GM18505 (cell line): Measurements from ENCODE around the gene ADAR.

Experiments
- ATAC-seq: cut with Tn5 transposase; IDR thresholded peaks from one replicate; pipeline ENCODE4 v1.9.1; 2021; ENCODE audit not compliant: unreplicated experiment
- POLR2A ChIP-seq: IDR thresholded peaks from 4 replicates; pipeline ENCODE4 v1.6.1; 2011; ENCODE audit warnings: borderline replicate concordance; ENCODE audit not compliant: insufficient read depth, insufficient read length; ENCODE audit errors: extremely low read depth

Gene ADAR

DNA sequence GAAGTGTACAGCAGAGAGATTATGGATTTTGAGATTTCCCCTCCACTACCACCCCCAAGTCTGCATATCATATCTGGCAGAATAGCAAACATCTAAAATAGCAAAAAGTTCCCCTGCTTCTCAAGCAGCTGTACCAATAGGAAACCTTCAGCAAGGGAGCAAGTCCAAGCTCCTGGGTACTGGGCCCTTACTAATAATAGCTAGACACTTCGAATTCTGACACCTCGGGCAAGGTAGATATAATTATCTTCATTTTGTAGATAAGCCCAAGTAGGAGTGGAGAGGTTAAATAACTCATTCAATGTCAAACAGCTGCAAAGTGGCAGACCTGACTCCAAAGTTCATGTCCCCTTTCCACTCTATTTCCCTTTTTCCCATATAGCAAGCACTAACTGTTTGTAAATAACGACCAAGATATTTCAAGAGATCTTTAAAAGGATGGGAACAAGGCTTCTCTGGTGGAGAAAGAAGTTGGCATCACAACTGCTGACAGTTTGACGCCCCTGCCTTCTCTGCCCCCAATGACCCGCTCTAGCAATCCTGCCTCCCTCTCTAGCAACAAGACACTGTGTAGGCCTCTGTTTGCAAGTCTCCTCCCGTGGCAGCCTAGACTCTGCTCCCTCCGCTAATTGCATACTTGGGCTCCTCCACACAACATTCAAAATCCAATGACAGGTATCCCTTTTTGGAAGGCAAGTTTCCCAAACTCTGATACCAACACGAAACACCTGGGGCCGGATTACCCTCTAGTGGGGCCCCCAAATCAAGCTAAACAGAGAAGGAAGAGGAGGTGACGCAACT lies 18.7 kb upstream of the ADAR start:
- ATAC-seq, result no peak
- TF ChIP-seq POLR2A, result no peak

DNA sequence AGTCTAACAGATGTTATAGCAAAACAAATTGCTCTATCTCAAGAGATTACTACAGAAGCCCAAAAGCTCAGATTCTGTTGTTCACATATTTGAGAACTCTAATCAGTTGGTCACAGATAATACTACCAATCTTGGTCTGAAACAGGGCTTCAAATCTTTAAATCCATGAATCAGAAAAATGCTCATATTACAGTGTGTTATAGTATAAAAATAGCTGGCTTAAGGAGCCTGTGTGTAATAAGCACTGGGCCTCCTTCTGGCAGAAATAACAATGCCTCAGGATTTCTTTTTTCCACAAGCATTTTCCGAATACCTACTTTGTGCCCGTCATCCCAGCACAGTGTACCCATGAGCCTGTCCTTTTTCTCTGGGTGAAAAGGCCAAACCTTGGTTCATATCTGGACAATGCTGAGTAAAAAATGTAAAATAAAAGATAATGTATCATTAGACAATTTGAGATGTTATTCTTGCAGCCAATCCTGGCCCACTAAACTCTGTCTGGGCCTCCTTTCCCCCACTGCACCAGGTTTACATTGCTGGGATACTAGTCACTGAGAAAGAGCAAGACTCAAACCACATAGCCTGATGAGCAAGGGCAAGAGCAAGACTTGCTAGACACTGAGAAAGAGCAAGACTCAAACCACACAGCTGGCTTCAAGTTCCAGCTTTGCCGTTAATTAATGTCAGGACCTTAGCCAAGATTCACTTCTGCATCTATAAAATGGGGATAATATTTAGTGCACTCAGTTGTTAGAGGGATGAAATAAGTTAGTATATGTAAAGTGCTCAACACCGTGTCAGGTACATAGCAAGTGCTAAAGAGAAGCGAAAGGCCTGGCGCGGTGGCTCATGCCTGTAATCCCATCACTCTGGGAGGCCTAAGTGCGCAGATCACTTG lies 17.0 kb upstream of the ADAR start:
- ATAC-seq, result no peak
- TF ChIP-seq POLR2A, result no peak

DNA sequence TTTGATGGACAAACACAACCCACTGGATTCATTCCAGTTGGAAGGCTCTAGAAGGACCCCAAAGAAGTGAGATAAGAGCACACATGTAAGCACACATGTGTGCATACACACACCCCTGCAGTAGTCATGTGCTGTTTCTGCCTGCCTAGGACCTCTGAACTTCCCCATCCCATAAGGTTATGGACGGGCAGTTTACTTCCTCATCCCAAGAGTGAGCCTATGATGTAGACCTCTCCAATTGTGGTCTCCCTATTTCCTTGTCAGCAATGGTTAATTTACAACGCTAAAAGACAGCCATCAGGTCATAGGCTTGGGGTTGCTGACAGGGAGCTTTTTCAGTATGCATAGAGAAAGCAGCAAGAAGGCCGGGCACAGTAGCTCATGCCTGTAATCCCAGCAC lies 15.4 kb upstream of the ADAR start:
- ATAC-seq, result no peak
- TF ChIP-seq POLR2A, result no peak

DNA sequence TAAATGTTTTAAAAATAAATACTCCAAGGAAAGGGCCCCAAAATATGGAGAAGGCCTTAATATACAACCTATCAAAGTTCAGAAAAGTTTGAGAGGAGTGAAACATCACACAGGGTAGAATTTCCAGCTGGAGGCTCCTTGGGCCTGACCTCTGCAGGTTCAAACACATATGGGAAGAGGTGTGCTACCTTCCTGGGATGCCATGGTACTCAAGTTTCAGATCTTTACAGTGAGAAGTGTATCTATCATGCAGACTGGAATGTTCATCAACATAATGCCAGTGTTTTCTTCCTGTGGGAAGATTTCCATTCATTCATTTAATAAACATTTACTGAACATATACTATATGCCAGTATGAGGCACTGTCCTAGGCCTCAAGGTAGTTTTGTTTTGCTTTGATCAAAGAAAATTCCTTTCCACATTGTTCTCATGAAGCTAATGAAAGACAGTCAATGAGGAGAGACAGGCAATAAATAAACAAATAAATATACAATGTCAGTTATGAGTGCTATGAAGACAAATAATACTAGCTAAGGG lies 14.6 kb upstream of the ADAR start:
- ATAC-seq, result no peak

DNA sequence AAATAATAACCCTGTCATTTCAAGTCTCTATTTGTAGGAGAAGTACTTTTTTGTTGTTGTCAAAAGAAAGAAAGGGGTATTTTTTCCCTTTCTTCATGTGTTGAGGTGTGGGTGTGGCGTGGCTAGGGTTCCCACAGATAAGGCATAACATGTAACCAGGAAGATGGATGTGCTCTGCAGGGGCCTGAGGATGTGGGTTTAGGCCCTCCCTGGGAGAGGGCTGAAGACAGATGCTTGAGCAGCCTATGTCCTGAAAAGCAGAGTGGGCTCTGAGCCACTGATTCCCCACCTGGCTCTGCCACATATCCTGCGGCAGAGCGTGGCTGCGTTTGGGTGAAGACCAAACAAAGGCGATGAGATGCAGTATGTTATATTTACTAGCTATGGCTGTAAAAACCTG lies 13.9 kb upstream of the ADAR start:
- no peak for ATAC-seq
- TF ChIP-seq POLR2A, result no peak

More for the DNA sequence above, 14.6 kb upstream of the ADAR start:
- TF ChIP-seq POLR2A, result no peak

DNA sequence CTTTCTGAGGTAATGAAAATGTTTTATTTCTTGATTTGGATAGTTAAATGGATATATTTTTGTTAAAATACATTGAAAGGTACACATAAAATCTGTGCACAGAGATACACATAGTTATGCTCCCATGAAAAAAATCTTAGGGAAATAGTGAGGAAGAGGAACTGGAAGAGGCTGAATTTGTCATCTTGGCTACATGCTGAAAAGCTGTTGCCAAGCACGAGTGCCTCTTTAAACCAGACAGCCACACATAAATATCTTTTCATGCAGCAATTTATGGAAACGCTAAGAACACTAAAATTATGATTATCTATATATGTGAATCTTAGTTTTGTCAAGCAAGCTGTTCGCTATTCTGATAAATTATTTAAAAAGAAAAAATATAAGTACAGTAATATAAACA lies 12.8 kb upstream of the ADAR start:
- ATAC-seq, result no peak
- TF ChIP-seq POLR2A, result no peak

DNA sequence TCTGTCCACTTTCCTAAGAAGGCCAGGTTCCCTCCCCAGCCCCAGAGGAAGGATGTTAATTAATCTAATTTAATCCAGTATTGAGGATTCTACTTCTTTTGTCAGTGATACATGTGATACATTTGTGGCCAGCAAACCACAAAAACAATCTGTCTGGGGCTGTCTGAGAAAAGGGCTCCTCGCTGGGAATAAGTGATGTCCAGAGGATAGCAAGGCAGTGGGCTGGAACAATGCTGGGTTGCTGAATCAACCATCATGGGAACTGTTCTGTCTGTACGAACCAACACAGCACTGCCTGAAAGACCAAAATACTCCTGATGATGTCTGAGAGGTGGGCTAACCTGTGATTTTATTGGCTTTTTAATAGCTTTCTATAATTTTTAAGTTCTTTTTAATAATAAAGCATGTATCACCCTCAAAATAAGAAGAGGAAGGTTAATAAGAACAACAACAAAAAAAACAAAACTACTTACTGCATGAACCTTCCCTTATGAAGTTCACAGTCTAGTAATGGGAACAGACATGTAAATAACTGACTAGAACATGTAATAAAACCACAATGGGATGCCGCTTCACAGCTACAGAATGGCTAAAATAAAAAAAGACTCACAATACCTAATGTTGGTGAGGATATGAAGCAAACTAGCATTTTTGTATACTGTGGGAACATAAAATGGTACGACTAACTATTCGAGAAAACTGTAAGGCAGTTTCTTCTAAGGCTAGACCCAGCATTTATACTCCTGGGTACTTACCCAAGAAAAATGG lies 11.4 kb upstream of the ADAR start:
- no peak for TF ChIP-seq POLR2A
- ATAC-seq, result no peak

DNA sequence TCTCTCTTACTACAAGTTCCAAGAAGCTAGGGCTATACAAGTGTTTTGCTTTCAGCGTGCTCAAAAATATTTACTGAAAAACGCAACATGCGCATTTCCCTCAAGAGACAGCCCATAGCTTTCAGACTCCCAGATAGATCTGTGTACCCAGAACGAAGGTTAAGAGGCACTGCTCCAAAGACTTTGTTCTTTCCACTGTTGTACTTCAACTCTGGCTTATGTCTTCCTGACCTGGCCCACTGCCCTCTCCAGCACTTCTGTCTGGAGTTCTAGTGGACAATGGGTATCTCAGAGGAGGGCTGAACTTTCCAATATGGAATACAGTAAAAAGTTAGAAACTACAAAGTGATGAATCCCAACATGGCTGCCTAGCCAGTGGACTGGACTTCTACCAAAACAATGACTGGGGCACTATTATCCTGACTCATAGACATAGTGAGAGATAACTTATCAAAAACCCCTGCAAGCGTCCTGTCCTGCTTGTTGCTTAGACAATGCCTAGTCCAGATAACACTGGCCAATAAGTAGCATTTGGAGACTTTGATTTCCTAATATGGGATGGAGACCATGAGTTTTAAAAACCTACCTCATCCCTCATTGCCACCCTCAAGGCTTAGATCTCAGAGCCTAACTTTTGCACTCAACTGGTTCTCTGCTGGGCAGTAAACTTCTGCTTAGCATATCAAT lies 8.8 kb upstream of the ADAR start:
- no peak for TF ChIP-seq POLR2A
- ATAC-seq, result no peak

DNA sequence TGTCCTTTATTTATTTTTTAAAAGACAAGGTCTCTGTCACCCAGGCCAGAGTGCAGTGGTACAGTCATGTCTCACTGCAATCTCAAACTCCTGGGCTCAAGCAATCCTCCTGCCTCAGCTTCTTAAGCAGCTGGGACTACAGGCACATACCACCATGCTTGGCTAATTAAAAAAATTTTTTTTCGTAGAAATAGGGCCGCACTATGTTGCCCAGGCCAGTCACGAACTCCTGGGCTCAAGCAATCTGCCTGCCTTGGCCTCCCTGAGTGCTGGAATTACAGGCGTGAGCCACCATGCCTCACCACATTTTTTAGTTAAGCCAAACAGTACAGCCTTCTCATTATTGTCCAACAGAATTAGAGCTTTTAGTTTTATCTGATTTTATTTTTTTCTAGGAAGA lies 7.4 kb upstream of the ADAR start:
- no peak for ATAC-seq
- TF ChIP-seq POLR2A, result no peak

DNA sequence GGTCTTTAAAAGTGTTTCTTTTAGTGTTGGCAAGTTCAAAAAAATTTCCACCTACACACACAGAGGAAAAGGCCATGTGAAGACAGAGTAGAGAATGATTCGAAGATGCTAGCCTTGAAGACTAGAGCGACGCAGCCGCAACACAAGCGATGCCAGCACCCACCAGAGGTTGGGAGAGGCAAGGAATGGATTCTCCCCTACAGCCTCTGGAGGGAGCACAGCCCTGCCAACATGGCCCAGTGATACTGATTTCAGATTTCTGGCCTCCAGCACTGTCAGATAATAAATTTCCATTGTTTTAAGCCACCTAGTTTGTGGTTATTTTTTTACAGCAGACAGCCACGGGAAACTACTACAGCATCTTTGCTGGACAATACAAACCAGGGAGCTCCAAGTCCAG lies 6.9 kb upstream of the ADAR start:
- no peak for TF ChIP-seq POLR2A
- ATAC-seq, result no peak

DNA sequence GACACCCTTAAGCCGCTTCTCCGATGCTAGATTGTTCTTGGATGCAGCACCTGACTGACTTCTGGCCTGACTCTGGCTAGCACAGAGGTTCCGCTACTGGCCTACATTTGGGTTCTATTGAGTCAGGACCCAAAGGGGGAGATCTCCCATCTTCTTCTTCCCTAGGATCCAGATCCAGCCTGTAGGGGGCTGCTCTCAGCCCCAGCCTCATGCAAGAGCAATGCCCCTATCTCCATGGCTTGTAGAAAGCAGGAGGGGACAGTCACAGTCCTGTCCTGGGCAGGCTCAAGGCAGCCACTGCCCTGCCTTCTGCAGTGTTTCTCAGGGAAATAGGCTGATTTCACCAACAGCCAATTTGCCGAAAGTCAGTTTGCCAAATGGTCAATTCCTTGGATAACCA lies 6.3 kb upstream of the ADAR start:
- TF ChIP-seq POLR2A, result no peak

DNA sequence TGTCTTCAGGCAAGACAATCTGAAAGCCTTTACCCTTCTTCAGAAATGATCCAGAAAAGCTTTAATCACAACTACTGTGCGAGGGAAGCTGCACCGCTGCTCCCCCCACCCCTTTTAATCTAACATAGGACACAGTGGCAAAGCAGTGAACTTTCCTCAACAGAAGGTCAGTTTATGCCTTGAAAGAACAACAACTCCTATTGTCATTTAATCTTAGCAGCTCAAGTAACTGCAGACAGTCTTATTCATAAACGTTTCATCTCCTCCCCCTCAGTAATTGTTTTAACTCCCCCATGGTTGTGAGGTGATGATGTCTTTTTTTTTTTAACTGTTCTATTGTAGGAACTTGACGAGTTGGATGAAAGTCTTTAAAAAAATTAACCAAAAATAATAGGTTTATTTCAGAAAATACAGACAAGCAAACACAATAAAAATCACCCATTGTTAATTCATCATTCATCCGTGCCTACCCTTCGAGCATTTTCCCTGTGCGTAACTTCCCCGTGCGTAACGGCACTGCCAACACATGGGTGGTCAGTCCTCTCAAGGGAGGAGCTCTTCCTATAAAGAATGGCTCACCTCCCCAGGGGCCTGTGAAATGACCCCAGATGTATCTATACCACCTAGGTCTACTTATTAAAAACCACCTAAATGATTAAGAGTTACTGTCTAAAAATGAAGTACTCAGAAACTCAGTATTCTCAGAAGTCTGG lies 3.3 kb upstream of the ADAR start:
- no peak for TF ChIP-seq POLR2A
- no peak for ATAC-seq

More for the DNA sequence above, 6.3 kb upstream of the ADAR start:
- no peak for ATAC-seq
